Panc1 (cell line): ENCODE results near the gene IZUMO1. TPM values are rescaled to one million over a fixed set of nuclear protein-coding genes. Genes with fewer than 3 reads are reported as not detected.

Experiments
- ATAC-seq: fragments of 200-7000 bp; cut with Tn5 transposase; 2 replicates; pipeline ENCODE4 v1.9.1; 2020; ENCODE audit warnings: mild to moderate bottlenecking, moderate library complexity
- Bru-seq: library from RNA; stranded (reverse); fragments of 400-500 nt; gene quantifications from one replicate; lab custom pipeline; 2021; lab: Mats Ljungman, UMichigan
- BruChase-seq, 2 experiments: library from RNA; stranded (reverse); fragments of 400-500 nt; gene quantifications; one replicate each; lab custom pipeline; 2021; lab: Mats Ljungman, UMichigan
- BruUV-seq: library from RNA; stranded (reverse); fragments of 400-500 nt; replicated peaks from 2 replicates; lab custom pipeline; 2021; lab: Mats Ljungman, UMichigan
- CTCF ChIA-PET: fragments of 300-600 bp; sonication (Branson Sonifier 250); formaldehyde crosslinking; loops from one replicate; lab custom pipeline; 2022; ENCODE audit warnings: antibody characterized with exemption; lab: Charles Lee
- POLR2A ChIA-PET: fragments of 300-600 bp; sonication (Branson Sonifier 250); formaldehyde crosslinking; loops from one replicate; lab custom pipeline; 2022; ENCODE audit warnings: antibody characterized with exemption; lab: Charles Lee
- DNase-seq: peaks from one replicate; pipeline ENCODE4 v3.0.0-alpha.2; 2010; ENCODE audit warnings: low read depth, low spot score
- H3K27ac ChIP-seq: 2 replicates; pipeline ENCODE4 v1.5.1; 2011; ENCODE audit warnings: mild to moderate bottlenecking, low read length, inconsistent platforms
- H3K27me3 ChIP-seq: fragments of 200-500 bp; sonication (Bioruptor generic); 2 replicates; pipeline ENCODE4 v1.6.0; 2014; ENCODE audit warnings: low read length, inconsistent platforms; ENCODE audit not compliant: control insufficient read depth, insufficient read depth
- H3K36me3 ChIP-seq: fragments of 200-500 bp; sonication (Bioruptor generic); 2 replicates; pipeline ENCODE4 v1.5.1; 2014; ENCODE audit warnings: inconsistent platforms, mild to moderate bottlenecking, low read length, moderate library complexity; ENCODE audit not compliant: control insufficient read depth, insufficient read depth
- H3K4me1 ChIP-seq: 2 replicates; pipeline ENCODE4 v1.5.1; 2011; ENCODE audit warnings: inconsistent platforms, mild to moderate bottlenecking, low read length, moderate library complexity; ENCODE audit not compliant: control insufficient read depth, insufficient read depth
- H3K4me3 ChIP-seq, 2 experiments: 2 replicates each; pipeline ENCODE4 v1.5.1; 2011 to 2012; ENCODE audit warnings: low read depth in 2 of 2, low read length in 2 of 2, mild to moderate bottlenecking in 2 of 2, inconsistent platforms in 1 of 2, moderate library complexity in 1 of 2
- H3K9me3 ChIP-seq: fragments of 200-500 bp; sonication (Bioruptor generic); 2 replicates; pipeline ENCODE4 v1.5.1; 2014; ENCODE audit warnings: low read depth, mild to moderate bottlenecking, inconsistent platforms, low read length, moderate library complexity; ENCODE audit not compliant: control insufficient read depth, insufficient read depth
- POLR2AphosphoS5 ChIP-seq: IDR thresholded peaks from 2 replicates; pipeline ENCODE4 v1.6.1; 2012; ENCODE audit warnings: mild to moderate bottlenecking, low read depth, low read length, moderate library complexity
- SIN3A ChIP-seq: IDR thresholded peaks from 2 replicates; pipeline ENCODE4 v1.6.1; 2012; ENCODE audit warnings: low read depth, mild to moderate bottlenecking, low read length, moderate library complexity, borderline replicate concordance; ENCODE audit not compliant: insufficient read depth
- in situ Hi-C: cut with HindIII; loops from 2 replicates; pipeline ENCODE4 v1.10.0; 2016; ENCODE audit warnings: low sequenced_read_pairs, low pct_unique_long_range_greater_than_20kb
- intact Hi-C: fragments of 100-400 bp; cut with micrococcal nuclease; formaldehyde crosslinking; loops from one replicate; pipeline ENCODE4 v1.10.0; 2022; ENCODE audit not compliant: unreplicated experiment
- long read RNA-seq: library from polyadenylated mRNA; unstranded; transcript quantifications from one replicate; pipeline ENCODE4 v2.0.0, GENCODE V29; 2021; ENCODE audit not compliant: unreplicated experiment
- polyA plus RNA-seq: library from polyadenylated mRNA; unstranded; fragments of >200 nt; gene quantifications from one replicate; pipeline ENCODE4 v1.2.1, GENCODE V29; 2012; ENCODE audit warnings: missing spikeins; ENCODE audit not compliant: insufficient read length
- total RNA-seq: library from RNA; stranded (reverse); gene quantifications from one replicate; pipeline ENCODE4 v1.2.1, GENCODE V29; 2021; ENCODE audit not compliant: unreplicated experiment
- TF ChIP-seq, protein P1 (sequence below): fragments of 450-650 bp; IDR thresholded peaks from 2 replicates; pipeline ENCODE4 v1.5.1; 2017; ENCODE audit warnings: mild to moderate bottlenecking
- TF ChIP-seq, protein P2 (sequence below), 2 experiments: IDR thresholded peaks; 2 replicates each; pipeline ENCODE4 v1.6.1; 2011 to 2012; ENCODE audit warnings: low read depth in 2 of 2, control low read depth in 1 of 2, low read length in 1 of 2, mild to moderate bottlenecking in 1 of 2, moderate library complexity in 1 of 2; ENCODE audit not compliant: insufficient read depth in 1 of 2

IZUMO1 gene
- total RNA-seq: not detected
- not detected for polyA plus RNA-seq
- Bru-seq, nascent RNA: percentile 10 among the genes with signal in this experiment
- BruChase-seq, experiment 1, labeled RNA remaining after a 2-hour chase: percentile 18 among the genes with signal in this experiment
- percentile 11 among the genes with signal in this experiment for BruChase-seq, experiment 2, labeled RNA remaining after a 6-hour chase
- long read RNA-seq, partial matches to known transcripts: 0 of 1 reads
- long read RNA-seq, other reads (novel, unspliced or antisense): 1 of 1 reads

DNA sequence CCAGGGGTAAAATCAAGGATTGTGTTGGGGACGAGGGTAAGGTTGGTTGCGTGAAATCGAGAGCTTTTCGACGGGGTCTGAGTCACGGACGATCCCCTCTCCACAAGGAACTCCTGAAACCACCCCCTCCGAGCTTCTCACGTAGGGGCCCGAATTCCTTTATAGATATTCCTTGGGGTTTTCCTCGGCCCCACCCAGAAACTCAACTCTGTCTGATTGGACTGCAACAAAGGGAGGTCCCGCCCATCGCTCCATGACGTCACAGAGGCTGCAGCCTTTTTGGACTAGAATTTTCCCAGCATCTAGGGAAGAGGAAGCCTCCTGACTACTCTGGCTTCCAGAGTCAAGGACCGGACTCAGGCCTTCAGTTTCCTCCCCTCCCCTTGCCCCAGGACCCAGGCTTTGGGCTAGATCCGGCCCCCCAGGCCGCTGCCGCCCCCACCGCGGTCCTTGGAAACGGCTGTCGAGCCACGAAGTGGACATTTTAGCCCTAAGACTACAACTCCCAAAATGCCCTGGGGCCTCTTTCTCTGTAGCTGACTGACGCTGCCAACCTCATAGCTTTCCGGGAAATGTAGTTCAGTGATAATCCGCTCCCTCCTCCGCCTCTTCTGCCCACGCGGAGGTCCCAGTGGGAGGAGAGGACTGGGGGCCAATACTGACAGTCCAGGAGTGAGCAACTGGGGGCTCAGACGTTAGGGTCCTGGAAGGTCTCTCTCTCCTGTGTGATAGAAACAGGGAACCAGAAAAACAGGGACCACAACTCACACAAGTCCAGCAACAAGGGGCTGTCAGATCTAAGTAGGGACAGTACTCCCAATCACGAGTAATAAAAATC lies at the start of gene IZUMO1:
Gene IZUMO1 (minus strand): TSS at position 172 of the 838 bp plus-strand sequence. CDS start 1,050 bp downstream, outside the sequence.
- BruUV-seq: no TSS peak
- POLR2A ChIA-PET: no interaction called here

DNA sequence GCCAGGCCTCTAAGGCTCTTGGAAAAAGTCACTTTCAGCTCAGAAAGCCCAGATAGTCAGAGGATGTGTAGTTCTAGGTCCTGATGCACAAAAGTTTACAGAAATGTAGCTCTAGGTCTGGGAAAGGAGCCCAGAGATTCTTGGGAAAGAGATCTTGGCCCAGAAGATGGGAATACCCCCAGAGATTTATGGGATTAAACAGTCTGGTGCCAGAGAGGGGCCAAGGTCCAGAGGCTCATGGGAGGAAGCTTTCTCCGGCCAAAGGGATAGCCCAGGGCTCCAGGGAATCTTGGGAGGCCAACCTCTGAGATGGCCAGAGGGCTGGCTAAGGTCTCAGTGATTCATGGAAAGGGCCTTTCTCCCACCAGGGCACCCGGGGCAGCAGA lies 49.0 kb upstream of the IZUMO1 start:
- TF ChIP-seq, protein P1, sequence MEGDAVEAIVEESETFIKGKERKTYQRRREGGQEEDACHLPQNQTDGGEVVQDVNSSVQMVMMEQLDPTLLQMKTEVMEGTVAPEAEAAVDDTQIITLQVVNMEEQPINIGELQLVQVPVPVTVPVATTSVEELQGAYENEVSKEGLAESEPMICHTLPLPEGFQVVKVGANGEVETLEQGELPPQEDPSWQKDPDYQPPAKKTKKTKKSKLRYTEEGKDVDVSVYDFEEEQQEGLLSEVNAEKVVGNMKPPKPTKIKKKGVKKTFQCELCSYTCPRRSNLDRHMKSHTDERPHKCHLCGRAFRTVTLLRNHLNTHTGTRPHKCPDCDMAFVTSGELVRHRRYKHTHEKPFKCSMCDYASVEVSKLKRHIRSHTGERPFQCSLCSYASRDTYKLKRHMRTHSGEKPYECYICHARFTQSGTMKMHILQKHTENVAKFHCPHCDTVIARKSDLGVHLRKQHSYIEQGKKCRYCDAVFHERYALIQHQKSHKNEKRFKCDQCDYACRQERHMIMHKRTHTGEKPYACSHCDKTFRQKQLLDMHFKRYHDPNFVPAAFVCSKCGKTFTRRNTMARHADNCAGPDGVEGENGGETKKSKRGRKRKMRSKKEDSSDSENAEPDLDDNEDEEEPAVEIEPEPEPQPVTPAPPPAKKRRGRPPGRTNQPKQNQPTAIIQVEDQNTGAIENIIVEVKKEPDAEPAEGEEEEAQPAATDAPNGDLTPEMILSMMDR: no peak
- TF ChIP-seq SIN3A (no peak), POLR2AphosphoS5 (no peak)
- TF ChIP-seq, protein P2, sequence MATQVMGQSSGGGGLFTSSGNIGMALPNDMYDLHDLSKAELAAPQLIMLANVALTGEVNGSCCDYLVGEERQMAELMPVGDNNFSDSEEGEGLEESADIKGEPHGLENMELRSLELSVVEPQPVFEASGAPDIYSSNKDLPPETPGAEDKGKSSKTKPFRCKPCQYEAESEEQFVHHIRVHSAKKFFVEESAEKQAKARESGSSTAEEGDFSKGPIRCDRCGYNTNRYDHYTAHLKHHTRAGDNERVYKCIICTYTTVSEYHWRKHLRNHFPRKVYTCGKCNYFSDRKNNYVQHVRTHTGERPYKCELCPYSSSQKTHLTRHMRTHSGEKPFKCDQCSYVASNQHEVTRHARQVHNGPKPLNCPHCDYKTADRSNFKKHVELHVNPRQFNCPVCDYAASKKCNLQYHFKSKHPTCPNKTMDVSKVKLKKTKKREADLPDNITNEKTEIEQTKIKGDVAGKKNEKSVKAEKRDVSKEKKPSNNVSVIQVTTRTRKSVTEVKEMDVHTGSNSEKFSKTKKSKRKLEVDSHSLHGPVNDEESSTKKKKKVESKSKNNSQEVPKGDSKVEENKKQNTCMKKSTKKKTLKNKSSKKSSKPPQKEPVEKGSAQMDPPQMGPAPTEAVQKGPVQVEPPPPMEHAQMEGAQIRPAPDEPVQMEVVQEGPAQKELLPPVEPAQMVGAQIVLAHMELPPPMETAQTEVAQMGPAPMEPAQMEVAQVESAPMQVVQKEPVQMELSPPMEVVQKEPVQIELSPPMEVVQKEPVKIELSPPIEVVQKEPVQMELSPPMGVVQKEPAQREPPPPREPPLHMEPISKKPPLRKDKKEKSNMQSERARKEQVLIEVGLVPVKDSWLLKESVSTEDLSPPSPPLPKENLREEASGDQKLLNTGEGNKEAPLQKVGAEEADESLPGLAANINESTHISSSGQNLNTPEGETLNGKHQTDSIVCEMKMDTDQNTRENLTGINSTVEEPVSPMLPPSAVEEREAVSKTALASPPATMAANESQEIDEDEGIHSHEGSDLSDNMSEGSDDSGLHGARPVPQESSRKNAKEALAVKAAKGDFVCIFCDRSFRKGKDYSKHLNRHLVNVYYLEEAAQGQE (IDR thresholded peaks at IDR 0.05; ENCODE audit: insufficient read depth in 1 of 2, low read depth in 2 of 2, low read length in 1 of 2): no peak
- Histone ChIP-seq H3K27me3 (no peaks in the 10 kb centered on the region), H3K4me1 (no peaks in the 10 kb centered on the region), H3K4me3 (no peak overlapping the region), H3K36me3 (no peaks in the 10 kb centered on the region), H3K9me3 (no peaks in the 10 kb centered on the region), H3K27ac (no peak overlapping the region)
- ATAC-seq (no peak; the same call in 1 of the 2 replicates), DNase-seq (no peak)
- ChIA-PET CTCF (interaction anchor here (0.6 to 1.7 kb wide), 6 partner anchors 9 to 1670 kb away, joined by 3 to 10 read pairs (median 4); no protein-coding TSS in a partner anchor), POLR2A (no interaction called here)
- BruUV-seq: no TSS peak
- in situ Hi-C loops: no loop called here
- intact Hi-C loops: no loop called here

More for the DNA sequence above, at the start of gene IZUMO1:
- H3K4me1 ChIP-seq: no peaks in the 10 kb centered on the region; the same call in 1 of the 2 replicates
- H3K9me3 ChIP-seq: no peaks in the 10 kb centered on the region
- ATAC-seq: peak; percentile 94
- in situ Hi-C loops (no loop called here), intact Hi-C loops (no loop called here)
- TF ChIP-seq, protein P1: no peak
- no peak for TF ChIP-seq POLR2AphosphoS5
- peaks cover 1% of the 10 kb centered on the region; the same call in 1 of the 2 replicates for H3K36me3 ChIP-seq
- CTCF ChIA-PET: no interaction called here
- H3K4me3 ChIP-seq: peak within 1 kb of the TSS; percentile 50 to 53
- peak; percentile 48 for DNase-seq
- no peaks in the 10 kb centered on the region for H3K27me3 ChIP-seq
- peak within 1 kb of the TSS; percentile 54 for H3K27ac ChIP-seq
